ENCODE measurements around the gene MUC2.

The MUC2 gene

GRCh38 chr11:1073261-1073724 lies 1.4 kb upstream of the MUC2 start:
- no peak for DNase-seq

- DNase-seq: no peak
Measured at GRCh38 chr11:1073851-1074243, 827 bp upstream of the MUC2 start.

- no peak for DNase-seq
Measured at GRCh38 chr11:1075341-1075911, 752 bp downstream of the MUC2 start.

GRCh38 chr11:1076061-1076665 lies 1.5 kb downstream of the MUC2 start:
- DNase-seq: no peak

- no peak for DNase-seq
Measured at GRCh38 chr11:1077033-1077416, 2.4 kb downstream of the MUC2 start.

GRCh38 chr11:1077417-1078119 lies 2.9 kb downstream of the MUC2 start:
- DNase-seq: no peak

GRCh38 chr11:1078191-1078601 lies 3.5 kb downstream of the MUC2 start:
- DNase-seq: no peak

GRCh38 chr11:1081601-1082311 lies 7.1 kb downstream of the MUC2 start:
- DNase-seq: no peak

- DNase-seq: no peak
Measured at GRCh38 chr11:1082346-1082727, 7.7 kb downstream of the MUC2 start.

- no peak for DNase-seq
Measured at GRCh38 chr11:1082728-1083620, 8.3 kb downstream of the MUC2 start.

- DNase-seq: no peak
Measured at GRCh38 chr11:1083621-1084551, 9.2 kb downstream of the MUC2 start.

GRCh38 chr11:1084561-1085439 lies 10.1 kb downstream of the MUC2 start:
- DNase-seq: no peak

GRCh38 chr11:1085440-1086170 lies 10.9 kb downstream of the MUC2 start:
- DNase-seq: no peak

GRCh38 chr11:1086171-1087102 lies 11.8 kb downstream of the MUC2 start:
- no peak for DNase-seq

GRCh38 chr11:1087279-1087960 lies 12.7 kb downstream of the MUC2 start:
- DNase-seq: no peak

GRCh38 chr11:1087961-1088926 lies 13.6 kb downstream of the MUC2 start:
- DNase-seq: no peak

All from RPMI8226 (cell line).